ENCODE data around the gene TBC1D2. TPM values are rescaled to one million over a fixed set of nuclear protein-coding genes. Genes with fewer than 3 reads are reported as not detected.

The TBC1D2 gene
- total RNA-seq, 1 donor from 2014 or later, result 2.3 TPM

GRCh38 chr9:98185021-98185567 is 70.4 kb downstream of the TBC1D2 start:
- peaks cover 5% of the 10 kb centered on the region for H3K27me3 Mint-ChIP-seq (ENCODE audit: unreplicated experiment)

GRCh38 chr9:98184326-98184725 is 71.1 kb downstream of the TBC1D2 start:
- H3K27ac Mint-ChIP-seq (ENCODE audit: unreplicated experiment), result no peak overlapping the region

More at GRCh38 chr9:98185021-98185567, 70.4 kb downstream of the TBC1D2 start:
- Mint-ChIP-seq H3K36me3 (ENCODE audit: low read depth, unreplicated experiment) (no peaks in the 10 kb centered on the region), H3K4me3 (ENCODE audit: unreplicated experiment) (no peak overlapping the region), H3K9me3 (ENCODE audit: unreplicated experiment) (no peaks in the 10 kb centered on the region), H3K4me1 (ENCODE audit: unreplicated experiment) (peaks cover under 1% of the 10 kb centered on the region), H3K27ac (ENCODE audit: unreplicated experiment) (no peak overlapping the region)
- no peak for DNase-seq (ENCODE audit: low spot score)
- TF ChIP-seq CTCF (IDR thresholded peaks at IDR 0.05; ENCODE audit: unreplicated experiment), result no peak

GRCh38 chr9:98182889-98183599 is 72.4 kb downstream of the TBC1D2 start:
- H3K36me3 Mint-ChIP-seq (ENCODE audit: low read depth, unreplicated experiment), result no peaks in the 10 kb centered on the region
- TF ChIP-seq CTCF (IDR thresholded peaks at IDR 0.05; ENCODE audit: unreplicated experiment), result no peak
- no peak for DNase-seq (ENCODE audit: low spot score)
- H3K27me3 Mint-ChIP-seq (ENCODE audit: unreplicated experiment), result peaks cover 7% of the 10 kb centered on the region
- no peak overlapping the region for H3K27ac Mint-ChIP-seq (ENCODE audit: unreplicated experiment)
- H3K9me3 Mint-ChIP-seq (ENCODE audit: unreplicated experiment), result no peaks in the 10 kb centered on the region
- peaks cover 3% of the 10 kb centered on the region for H3K4me1 Mint-ChIP-seq (ENCODE audit: unreplicated experiment)
- no peak overlapping the region for H3K4me3 Mint-ChIP-seq (ENCODE audit: unreplicated experiment)

More at GRCh38 chr9:98184326-98184725, 71.1 kb downstream of the TBC1D2 start:
- Mint-ChIP-seq H3K9me3 (ENCODE audit: unreplicated experiment) (no peaks in the 10 kb centered on the region), H3K36me3 (ENCODE audit: low read depth, unreplicated experiment) (no peaks in the 10 kb centered on the region), H3K27me3 (ENCODE audit: unreplicated experiment) (peaks cover 5% of the 10 kb centered on the region), H3K4me1 (ENCODE audit: unreplicated experiment) (peaks cover 3% of the 10 kb centered on the region), H3K4me3 (ENCODE audit: unreplicated experiment) (no peak overlapping the region)
- DNase-seq (ENCODE audit: low spot score), result no peak
- TF ChIP-seq CTCF (IDR thresholded peaks at IDR 0.05; ENCODE audit: unreplicated experiment), result no peak

GRCh38 chr9:98182069-98182820 is 73.2 kb downstream of the TBC1D2 start:
- H3K27ac Mint-ChIP-seq (ENCODE audit: unreplicated experiment), result no peak overlapping the region
- no peaks in the 10 kb centered on the region for H3K36me3 Mint-ChIP-seq (ENCODE audit: low read depth, unreplicated experiment)
- H3K4me3 Mint-ChIP-seq (ENCODE audit: unreplicated experiment), result no peak overlapping the region
- H3K4me1 Mint-ChIP-seq (ENCODE audit: unreplicated experiment), result peaks cover 3% of the 10 kb centered on the region
- H3K9me3 Mint-ChIP-seq (ENCODE audit: unreplicated experiment), result no peaks in the 10 kb centered on the region
- no peak for DNase-seq (ENCODE audit: low spot score)
- TF ChIP-seq CTCF (IDR thresholded peaks at IDR 0.05; ENCODE audit: unreplicated experiment), result no peak
- H3K27me3 Mint-ChIP-seq (ENCODE audit: unreplicated experiment), result peaks cover 5% of the 10 kb centered on the region

GRCh38 chr9:98181746-98182068 is 73.7 kb downstream of the TBC1D2 start:
- Mint-ChIP-seq H3K27me3 (ENCODE audit: unreplicated experiment) (peaks cover 5% of the 10 kb centered on the region), H3K27ac (ENCODE audit: unreplicated experiment) (no peak overlapping the region), H3K4me1 (ENCODE audit: unreplicated experiment) (peaks cover 3% of the 10 kb centered on the region), H3K9me3 (ENCODE audit: unreplicated experiment) (no peaks in the 10 kb centered on the region), H3K36me3 (ENCODE audit: low read depth, unreplicated experiment) (no peaks in the 10 kb centered on the region), H3K4me3 (ENCODE audit: unreplicated experiment) (no peak overlapping the region)
- TF ChIP-seq CTCF (IDR thresholded peaks at IDR 0.05; ENCODE audit: unreplicated experiment), result no peak
- DNase-seq (ENCODE audit: low spot score), result no peak
